Kidney epithelial cell (primary cell): ENCODE measurements around the gene OR10P1. TPM values are rescaled to one million over a fixed set of nuclear protein-coding genes. Genes with fewer than 3 reads are reported as not detected.
"Not testable (repeated sequence)": the region's sequence is repeated elsewhere in the genome, so short reads cannot be mapped to it uniquely, and the experiment has no call there.

Experiments
- DNase-seq: peaks from one replicate; pipeline ENCODE4 v3.0.0-alpha.2; 2010; ENCODE audit warnings: low read depth
- H3K27me3 ChIP-seq: 2 replicates; pipeline ENCODE4 v1.6.0; 2011; ENCODE audit warnings: low read length; ENCODE audit not compliant: control insufficient read depth, insufficient read depth
- H3K36me3 ChIP-seq: 2 replicates; pipeline ENCODE4 v1.5.1; 2011; ENCODE audit warnings: low read length; ENCODE audit not compliant: control insufficient read depth, insufficient read depth
- H3K4me3 ChIP-seq: 2 replicates; pipeline ENCODE4 v1.5.1; 2011; ENCODE audit warnings: low read depth, mild to moderate bottlenecking, control low read depth, low read length
- CTCF ChIP-seq: IDR thresholded peaks from 2 replicates; pipeline ENCODE4 v1.5.1; 2011; ENCODE audit warnings: mild to moderate bottlenecking, moderate library complexity, low read length, control low read depth, inconsistent platforms; ENCODE audit not compliant: insufficient read depth, poor library complexity, severe bottlenecking
- total RNA-seq: library from RNA; depleted of rRNA; stranded (reverse); fragments of >200 nt; gene quantifications from 2 replicates; pipeline ENCODE4 v1.2.3, GENCODE V29; 2015

The OR10P1 gene
- total RNA-seq, result not detected in 2 replicates

GRCh38 chr12:55636853-55637252, at the start of gene OR10P1:
TSS of gene OR10P1 (plus strand) at chr12:55636892. CDS start at chr12:55636892, 0 bp downstream.
- Histone ChIP-seq H3K4me3 (no peak within 1 kb of the TSS), H3K27me3 (peaks cover 4% of the 10 kb centered on the region)
- TF ChIP-seq CTCF, result no peak

DNA sequence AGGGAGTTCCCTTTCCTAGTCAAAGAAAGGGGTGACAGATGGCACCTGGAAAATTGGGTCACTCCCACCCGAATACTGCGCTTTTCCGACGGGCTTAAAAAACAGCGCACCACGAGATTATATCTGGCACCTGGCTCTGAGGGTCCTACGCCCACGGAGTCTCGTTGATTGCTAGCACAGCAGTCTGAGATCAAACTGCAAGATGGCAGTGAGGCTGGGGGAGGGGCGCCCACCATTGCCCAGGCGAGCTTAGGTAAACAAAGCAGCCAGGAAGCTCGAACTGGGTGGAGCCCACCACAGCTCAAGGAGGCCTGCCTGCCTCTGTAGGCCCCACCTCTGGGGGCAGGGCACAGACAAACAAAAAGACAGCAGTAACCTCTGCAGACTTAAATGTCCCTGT, 46.5 kb upstream of the OR10P1 start:
- not testable (repeated sequence) for H3K27me3 ChIP-seq, DNase-seq, H3K36me3 ChIP-seq, H3K4me3 ChIP-seq

More at GRCh38 chr12:55636853-55637252, at the start of gene OR10P1:
- DNase-seq, result no peak
- no peaks in the 10 kb centered on the region for H3K36me3 ChIP-seq

DNA sequence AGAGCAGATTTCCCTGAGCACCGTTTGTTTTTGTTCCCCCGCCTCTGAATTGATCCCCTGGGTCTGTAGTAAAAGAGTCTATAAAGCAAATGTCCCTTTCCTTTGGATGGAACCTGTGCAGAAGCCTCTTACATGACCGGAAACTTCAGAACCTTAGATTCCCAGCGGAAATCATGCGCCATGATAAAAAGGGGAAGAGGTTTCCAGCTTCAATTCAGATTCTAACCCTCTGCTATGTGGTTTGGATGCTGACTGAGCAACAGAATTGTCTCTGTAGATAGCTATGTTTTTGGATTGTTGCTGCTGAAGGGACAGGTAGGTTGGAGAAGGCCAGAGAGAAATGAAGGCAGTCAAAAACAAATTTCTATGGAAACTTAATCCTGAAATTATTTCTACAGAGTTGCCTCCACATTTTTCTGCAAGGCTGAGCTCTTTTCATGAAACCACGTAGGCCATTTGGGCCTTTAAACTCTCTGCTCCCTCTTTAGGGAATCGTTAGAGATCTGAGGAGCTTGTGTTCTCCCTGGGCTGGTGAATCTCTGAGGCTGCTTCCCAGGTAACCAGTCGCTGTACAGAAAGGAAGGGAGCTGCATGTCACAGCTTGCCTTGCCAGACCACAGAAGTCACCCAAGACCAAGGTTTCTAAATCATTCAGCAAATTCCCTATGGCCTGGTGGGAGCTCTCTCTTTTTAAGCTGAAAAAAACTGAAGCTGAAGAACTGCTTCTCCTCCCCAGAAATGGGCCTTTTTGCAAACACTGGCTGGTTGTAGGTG, 28.7 kb upstream of the OR10P1 start:
- no peak for DNase-seq
- H3K27me3 ChIP-seq, result no peaks in the 10 kb centered on the region

DNA sequence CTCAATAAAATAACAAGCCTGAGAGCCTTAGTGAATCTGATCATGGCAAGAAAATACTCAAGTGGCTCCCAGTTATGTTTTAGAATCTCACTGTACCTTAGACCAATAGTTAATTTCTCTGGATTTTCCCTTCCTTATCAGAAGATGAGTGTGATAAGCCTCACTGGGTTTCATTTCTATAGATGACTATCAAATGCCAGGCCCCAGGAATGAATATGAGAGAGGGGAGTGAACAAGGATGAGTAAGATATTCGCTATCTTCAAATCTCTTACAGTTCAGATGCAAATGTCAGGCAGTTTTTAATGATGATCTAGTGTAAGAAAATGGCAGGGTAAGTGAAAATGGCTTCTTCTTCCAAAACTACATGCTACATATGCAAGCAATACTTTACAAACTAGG, 26.1 kb upstream of the OR10P1 start:
- no peak for DNase-seq
- H3K27me3 ChIP-seq, result no peaks in the 10 kb centered on the region
- TF ChIP-seq CTCF, result no peak
- no peak overlapping the region for H3K4me3 ChIP-seq
- H3K36me3 ChIP-seq, result no peaks in the 10 kb centered on the region

More for the DNA sequence above, 28.7 kb upstream of the OR10P1 start:
- H3K4me3 ChIP-seq, result no peak overlapping the region
- no peaks in the 10 kb centered on the region for H3K36me3 ChIP-seq
- no peak for TF ChIP-seq CTCF

DNA sequence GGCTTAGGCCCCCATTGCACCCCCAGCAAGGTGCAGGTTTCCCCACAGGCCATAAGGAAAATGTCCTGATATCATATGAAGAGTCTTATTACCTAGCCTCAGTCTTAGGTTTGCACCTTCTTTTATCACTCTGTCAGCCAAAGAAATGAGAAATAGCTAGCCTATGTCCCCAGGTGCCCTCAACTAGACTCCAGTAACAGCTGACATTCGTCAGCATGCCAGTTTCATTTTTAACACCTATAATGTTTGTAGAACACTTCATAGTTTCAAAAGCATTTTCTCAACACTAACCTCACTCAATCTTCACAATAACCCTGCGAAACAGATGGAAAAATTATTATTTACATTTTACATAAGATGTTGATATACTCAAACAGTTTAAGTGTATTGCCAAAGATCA, 24.0 kb upstream of the OR10P1 start:
- Histone ChIP-seq H3K4me3 (no peak overlapping the region), H3K27me3 (no peaks in the 10 kb centered on the region), H3K36me3 (no peaks in the 10 kb centered on the region)
- DNase-seq, result no peak
- no peak for TF ChIP-seq CTCF

DNA sequence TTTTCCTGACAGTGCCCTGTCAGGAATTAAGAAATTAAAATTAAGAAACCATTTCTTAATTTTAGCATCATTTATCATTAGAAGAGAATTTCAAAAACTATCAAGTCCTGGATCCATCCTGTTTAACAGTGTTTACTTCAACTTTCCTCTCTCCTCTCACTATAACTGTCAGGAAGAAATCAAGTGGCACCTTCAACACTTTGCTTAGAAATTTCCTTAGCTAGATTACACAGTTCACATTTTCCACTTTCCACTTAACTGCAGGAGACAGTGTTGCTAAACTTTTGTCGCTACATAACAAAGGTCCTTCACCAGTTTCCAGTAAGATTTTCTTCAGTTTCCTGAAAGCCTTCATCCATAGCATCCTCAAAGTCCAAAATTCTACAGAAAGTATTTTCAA, 21.9 kb upstream of the OR10P1 start:
- H3K4me3 ChIP-seq, result no peak overlapping the region
- no peaks in the 10 kb centered on the region for H3K27me3 ChIP-seq
- no peaks in the 10 kb centered on the region for H3K36me3 ChIP-seq
- no peak for DNase-seq
- TF ChIP-seq CTCF, result no peak
